ENCODE data around the gene MSMO1. TPM values are rescaled to one million over a fixed set of nuclear protein-coding genes. Genes with fewer than 3 reads are reported as not detected.

The MSMO1 gene
- total RNA-seq, 2 experiments from 2014 or later, result 41.6 to 91.5 TPM

GRCh38 chr4:165331823-165332222, 4.4 kb downstream of the MSMO1 start:
- H3K79me2 ChIP-seq (ENCODE audit: insufficient read depth, low read depth, low read length), result peaks cover 92% of the 10 kb centered on the region
- peaks cover 66% of the 10 kb centered on the region for H4K20me1 ChIP-seq (ENCODE audit: insufficient read depth, low read length)
- no peaks in the 10 kb centered on the region for H3K9me3 ChIP-seq (ENCODE audit: low read length)
- peaks cover 84% of the 10 kb centered on the region for H3K36me3 ChIP-seq (ENCODE audit: insufficient read depth, low read length)
- peak overlapping the region; percentile 90 for H3K4me3 ChIP-seq (ENCODE audit: low read depth, low read length, poor library complexity, severe bottlenecking)
- no peak overlapping the region for H2AFZ ChIP-seq (ENCODE audit: low read length)
- no TSS peak for BruUV-seq (replicated peaks)
- peak overlapping the region; percentile 98 for H3K4me2 ChIP-seq (ENCODE audit: low read length)
- CTCF ChIA-PET (ENCODE audit: unreplicated experiment), result no interaction called here
- intact Hi-C loops (cut with micrococcal nuclease; ENCODE audit: unreplicated experiment), result no loop called here
- POLR2A ChIA-PET, result interaction anchor here (0.8 to 3.4 kb wide), 4 partner anchors 11 to 39 kb away, joined by 3 to 13 read pairs (median 8); no protein-coding TSS in a partner anchor
- peaks cover 52% of the 10 kb centered on the region for H3K4me1 ChIP-seq (ENCODE audit: insufficient read depth, low read length, poor library complexity, severe bottlenecking)
- H3K9me2 ChIP-seq (ENCODE audit: insufficient read depth, low read length), result no peaks in the 10 kb centered on the region
- DNase-seq (ENCODE audit: low spot score), result no peak
- no peak overlapping the region for H3K27ac ChIP-seq (ENCODE audit: low read depth, low read length, poor library complexity, severe bottlenecking)
- TF ChIP-seq CTCF (conservative IDR thresholded peaks at IDR 0.05; ENCODE audit: low read length), result no peak

- no peak overlapping the region for H3K27ac ChIP-seq (ENCODE audit: low read depth, low read length, poor library complexity, severe bottlenecking)
- TF ChIP-seq EZH2phosphoT487 (IDR thresholded peaks at IDR 0.05; ENCODE audit: borderline replicate concordance, low read depth, low read length) (no peak), CTCF (conservative IDR thresholded peaks at IDR 0.05; ENCODE audit: low read length) (no peak)
- H3K36me3 ChIP-seq (ENCODE audit: insufficient read depth, low read length), result peaks cover 91% of the 10 kb centered on the region
- BruUV-seq (replicated peaks), result no TSS peak
- DNase-seq (ENCODE audit: low spot score), result no peak
- peaks cover 99% of the 10 kb centered on the region for H3K79me2 ChIP-seq (ENCODE audit: insufficient read depth, low read depth, low read length)
- H4K20me1 ChIP-seq (ENCODE audit: insufficient read depth, low read length), result peaks cover 73% of the 10 kb centered on the region
- peak overlapping the region; percentile 90 for H3K4me3 ChIP-seq (ENCODE audit: low read depth, low read length, poor library complexity, severe bottlenecking)
- H3K4me1 ChIP-seq (ENCODE audit: insufficient read depth, low read length, poor library complexity, severe bottlenecking), result peaks cover 52% of the 10 kb centered on the region
- intact Hi-C loops (cut with micrococcal nuclease; ENCODE audit: unreplicated experiment), result no loop called here
- no peaks in the 10 kb centered on the region for H3K9me3 ChIP-seq (ENCODE audit: low read length)
- H2AFZ ChIP-seq (ENCODE audit: low read length), result no peak overlapping the region
- H3K4me2 ChIP-seq (ENCODE audit: low read length), result peak overlapping the region; percentile 98
- POLR2A ChIA-PET, result interaction anchor here (0.8 to 2.7 kb wide), 5 partner anchors 10 to 124 kb away, joined by 4 to 13 read pairs (median 5); no protein-coding TSS in a partner anchor
- no peaks in the 10 kb centered on the region for H3K9me2 ChIP-seq (ENCODE audit: insufficient read depth, low read length)
- CTCF ChIA-PET (ENCODE audit: unreplicated experiment), result no interaction called here
These were observed 5.0 kb downstream of the MSMO1 start for GRCh38 chr4:165332502-165332901.

GRCh38 chr4:165335163-165335703, 7.8 kb downstream of the MSMO1 start:
- BruUV-seq (replicated peaks), result no TSS peak
- Histone ChIP-seq H3K4me2 (ENCODE audit: low read length) (no peak overlapping the region), H3K9me2 (ENCODE audit: insufficient read depth, low read length) (no peaks in the 10 kb centered on the region), H3K4me3 (ENCODE audit: low read depth, low read length, poor library complexity, severe bottlenecking) (no peak overlapping the region), H3K27ac (ENCODE audit: low read depth, low read length, poor library complexity, severe bottlenecking) (no peak overlapping the region), H2AFZ (ENCODE audit: low read length) (no peak overlapping the region), H3K36me3 (ENCODE audit: insufficient read depth, low read length) (peaks cover 98% of the 10 kb centered on the region), H3K79me2 (ENCODE audit: insufficient read depth, low read depth, low read length) (peaks cover 84% of the 10 kb centered on the region), H3K9me3 (ENCODE audit: low read length) (no peaks in the 10 kb centered on the region), H4K20me1 (ENCODE audit: insufficient read depth, low read length) (peaks cover 67% of the 10 kb centered on the region), H3K4me1 (ENCODE audit: insufficient read depth, low read length, poor library complexity, severe bottlenecking) (peaks cover 36% of the 10 kb centered on the region)
- CTCF ChIA-PET (ENCODE audit: unreplicated experiment), result no interaction called here
- POLR2A ChIA-PET, result interaction anchor here (0.5 to 1.6 kb wide), 7 partner anchors 8 to 578 kb away, joined by 3 to 5 read pairs (median 3); partner anchors contain the start of gene MSMO1
- no peak for DNase-seq (ENCODE audit: low spot score)
- intact Hi-C loops (cut with micrococcal nuclease; ENCODE audit: unreplicated experiment), result no loop called here
- TF ChIP-seq CTCF (conservative IDR thresholded peaks at IDR 0.05; ENCODE audit: low read length) (no peak), EZH2phosphoT487 (IDR thresholded peaks at IDR 0.05; ENCODE audit: borderline replicate concordance, low read depth, low read length) (no peak)

Measured in OCI-LY7 (cell line).